Panc1 (cell line): Measurements from ENCODE around the gene RNPS1. TPM values are rescaled to one million over a fixed set of nuclear protein-coding genes. Genes with fewer than 3 reads are reported as not detected.

ENCODE experiments used
- ATAC-seq: fragments of 200-7000 bp; cut with Tn5 transposase; 2 replicates; pipeline ENCODE4 v1.9.1; 2020; ENCODE audit warnings: mild to moderate bottlenecking, moderate library complexity
- BruUV-seq: library from RNA; stranded (reverse); fragments of 400-500 nt; replicated peaks from 2 replicates; lab custom pipeline; 2021; lab: Mats Ljungman, UMichigan
- CTCF ChIA-PET: fragments of 300-600 bp; sonication (Branson Sonifier 250); formaldehyde crosslinking; loops from one replicate; lab custom pipeline; 2022; ENCODE audit warnings: antibody characterized with exemption; lab: Charles Lee
- POLR2A ChIA-PET: fragments of 300-600 bp; sonication (Branson Sonifier 250); formaldehyde crosslinking; loops from one replicate; lab custom pipeline; 2022; ENCODE audit warnings: antibody characterized with exemption; lab: Charles Lee
- DNase-seq: peaks from one replicate; pipeline ENCODE4 v3.0.0-alpha.2; 2010; ENCODE audit warnings: low read depth, low spot score
- H3K27ac ChIP-seq: 2 replicates; pipeline ENCODE4 v1.5.1; 2011; ENCODE audit warnings: mild to moderate bottlenecking, low read length, inconsistent platforms
- H3K27me3 ChIP-seq: fragments of 200-500 bp; sonication (Bioruptor generic); 2 replicates; pipeline ENCODE4 v1.6.0; 2014; ENCODE audit warnings: low read length, inconsistent platforms; ENCODE audit not compliant: control insufficient read depth, insufficient read depth
- H3K36me3 ChIP-seq: fragments of 200-500 bp; sonication (Bioruptor generic); 2 replicates; pipeline ENCODE4 v1.5.1; 2014; ENCODE audit warnings: inconsistent platforms, mild to moderate bottlenecking, low read length, moderate library complexity; ENCODE audit not compliant: control insufficient read depth, insufficient read depth
- H3K4me1 ChIP-seq: 2 replicates; pipeline ENCODE4 v1.5.1; 2011; ENCODE audit warnings: inconsistent platforms, mild to moderate bottlenecking, low read length, moderate library complexity; ENCODE audit not compliant: control insufficient read depth, insufficient read depth
- H3K4me3 ChIP-seq, 2 experiments: 2 replicates each; pipeline ENCODE4 v1.5.1; 2011 to 2012; ENCODE audit warnings: low read depth in 2 of 2, low read length in 2 of 2, mild to moderate bottlenecking in 2 of 2, inconsistent platforms in 1 of 2, moderate library complexity in 1 of 2
- H3K9me3 ChIP-seq: fragments of 200-500 bp; sonication (Bioruptor generic); 2 replicates; pipeline ENCODE4 v1.5.1; 2014; ENCODE audit warnings: low read depth, mild to moderate bottlenecking, inconsistent platforms, low read length, moderate library complexity; ENCODE audit not compliant: control insufficient read depth, insufficient read depth
- POLR2AphosphoS5 ChIP-seq: IDR thresholded peaks from 2 replicates; pipeline ENCODE4 v1.6.1; 2012; ENCODE audit warnings: mild to moderate bottlenecking, low read depth, low read length, moderate library complexity
- REST ChIP-seq, 2 experiments: IDR thresholded peaks; 2 replicates each; pipeline ENCODE4 v1.6.1; 2011 to 2012; ENCODE audit warnings: low read depth in 2 of 2, control low read depth in 1 of 2, low read length in 1 of 2, mild to moderate bottlenecking in 1 of 2, moderate library complexity in 1 of 2; ENCODE audit not compliant: insufficient read depth in 1 of 2
- SIN3A ChIP-seq: IDR thresholded peaks from 2 replicates; pipeline ENCODE4 v1.6.1; 2012; ENCODE audit warnings: low read depth, mild to moderate bottlenecking, low read length, moderate library complexity, borderline replicate concordance; ENCODE audit not compliant: insufficient read depth
- TCF7L2 ChIP-seq: IDR thresholded peaks from 2 replicates; pipeline ENCODE4 v1.6.1; 2011; ENCODE audit warnings: mild to moderate bottlenecking, low read depth, low read length, inconsistent platforms
- in situ Hi-C: cut with HindIII; loops from 2 replicates; pipeline ENCODE4 v1.10.0; 2016; ENCODE audit warnings: low sequenced_read_pairs, low pct_unique_long_range_greater_than_20kb
- intact Hi-C: fragments of 100-400 bp; cut with micrococcal nuclease; formaldehyde crosslinking; loops from one replicate; pipeline ENCODE4 v1.10.0; 2022; ENCODE audit not compliant: unreplicated experiment
- total RNA-seq: library from RNA; stranded (reverse); gene quantifications from one replicate; pipeline ENCODE4 v1.2.1, GENCODE V29; 2021; ENCODE audit not compliant: unreplicated experiment
- TF ChIP-seq, protein P1 (sequence below): fragments of 450-650 bp; IDR thresholded peaks from 2 replicates; pipeline ENCODE4 v1.5.1; 2017; ENCODE audit warnings: mild to moderate bottlenecking

RNPS1 gene
- total RNA-seq, 1 experiment from 2014 or later: 249 TPM

- BruUV-seq: no TSS peak
- CTCF ChIA-PET: no interaction called here
- no peak for ATAC-seq
- Histone ChIP-seq H3K27me3 (no peaks in the 10 kb centered on the region), H3K4me1 (peaks cover 37% of the 10 kb centered on the region), H3K27ac (no peak overlapping the region), H3K9me3 (no peaks in the 10 kb centered on the region), H3K4me3 (no peak overlapping the region), H3K36me3 (peaks cover 3% of the 10 kb centered on the region; the same call in 1 of the 2 replicates)
- DNase-seq: no peak
- in situ Hi-C loops: no loop called here
- intact Hi-C loops: no loop called here
- POLR2A ChIA-PET: interaction anchor here (0.6 kb wide), 1 partner anchor 13 kb away, joined by 7 read pairs; no protein-coding TSS in a partner anchor
- TF ChIP-seq TCF7L2 (no peak), POLR2AphosphoS5 (no peak), REST (IDR thresholded peaks at IDR 0.05; ENCODE audit: insufficient read depth in 1 of 2, low read depth in 2 of 2, low read length in 1 of 2) (no peak), SIN3A (no peak)
- TF ChIP-seq, protein P1, sequence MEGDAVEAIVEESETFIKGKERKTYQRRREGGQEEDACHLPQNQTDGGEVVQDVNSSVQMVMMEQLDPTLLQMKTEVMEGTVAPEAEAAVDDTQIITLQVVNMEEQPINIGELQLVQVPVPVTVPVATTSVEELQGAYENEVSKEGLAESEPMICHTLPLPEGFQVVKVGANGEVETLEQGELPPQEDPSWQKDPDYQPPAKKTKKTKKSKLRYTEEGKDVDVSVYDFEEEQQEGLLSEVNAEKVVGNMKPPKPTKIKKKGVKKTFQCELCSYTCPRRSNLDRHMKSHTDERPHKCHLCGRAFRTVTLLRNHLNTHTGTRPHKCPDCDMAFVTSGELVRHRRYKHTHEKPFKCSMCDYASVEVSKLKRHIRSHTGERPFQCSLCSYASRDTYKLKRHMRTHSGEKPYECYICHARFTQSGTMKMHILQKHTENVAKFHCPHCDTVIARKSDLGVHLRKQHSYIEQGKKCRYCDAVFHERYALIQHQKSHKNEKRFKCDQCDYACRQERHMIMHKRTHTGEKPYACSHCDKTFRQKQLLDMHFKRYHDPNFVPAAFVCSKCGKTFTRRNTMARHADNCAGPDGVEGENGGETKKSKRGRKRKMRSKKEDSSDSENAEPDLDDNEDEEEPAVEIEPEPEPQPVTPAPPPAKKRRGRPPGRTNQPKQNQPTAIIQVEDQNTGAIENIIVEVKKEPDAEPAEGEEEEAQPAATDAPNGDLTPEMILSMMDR: no peak
Measured at GRCh38 chr16:2209258-2210008, 58.5 kb downstream of the RNPS1 start.

- no TSS peak for BruUV-seq
- no peak for ATAC-seq
Measured at GRCh38 chr16:2208772-2209171, 59.2 kb downstream of the RNPS1 start.

More at GRCh38 chr16:2208772-2209171, 59.2 kb downstream of the RNPS1 start:
- Histone ChIP-seq H3K27me3 (no peaks in the 10 kb centered on the region), H3K9me3 (no peaks in the 10 kb centered on the region), H3K36me3 (peaks cover 3% of the 10 kb centered on the region; the same call in 1 of the 2 replicates), H3K4me3 (no peak overlapping the region), H3K4me1 (peaks cover 37% of the 10 kb centered on the region), H3K27ac (no peak overlapping the region)
- intact Hi-C loops (no loop called here), in situ Hi-C loops (no loop called here)
- TF ChIP-seq POLR2AphosphoS5: no peak
- TF ChIP-seq TCF7L2: no peak
- TF ChIP-seq, protein P1: no peak
- no peak for TF ChIP-seq SIN3A
- TF ChIP-seq REST (IDR thresholded peaks at IDR 0.05; ENCODE audit: insufficient read depth in 1 of 2, low read depth in 2 of 2, low read length in 1 of 2): no peak
- CTCF ChIA-PET: no interaction called here
- DNase-seq: no peak
- POLR2A ChIA-PET: no interaction called here
